HEK293 (cell line): Measurements from ENCODE around the gene ERBB4.

ENCODE experiments used
- CTCF ChIA-PET: fragments of 350-600 bp; formaldehyde crosslinking; extraction: SDS; loops from one replicate; lab custom pipeline; 2021; ENCODE audit warnings: antibody characterized with exemption; lab: Yijun Ruan, JAX
- POLR2A ChIA-PET: fragments of 300-600 bp; formaldehyde crosslinking; extraction: SDS; loops from one replicate; lab custom pipeline; 2020; ENCODE audit warnings: antibody characterized with exemption, inconsistent platforms; lab: Yijun Ruan, JAX
- H3K27ac ChIP-seq: fragments of 200-500 bp; sonication (Bioruptor generic); 2 replicates; pipeline ENCODE4 v1.5.1; 2014; ENCODE audit warnings: low read depth, low read length, control low read depth, inconsistent platforms; ENCODE audit errors: extremely low read depth
- H3K36me3 ChIP-seq, 2 experiments: fragments of 200-500 bp in 1 of 2; sonication (Bioruptor generic) in 1 of 2; 1 replicate in 1 of 2; 2 replicates in 1 of 2; pipeline ENCODE4 v1.5.1; 2014 to 2017; ENCODE audit warnings: inconsistent platforms in 2 of 2, low read length in 2 of 2; ENCODE audit not compliant: control insufficient read depth in 2 of 2, insufficient read depth in 1 of 2
- H3K4me1 ChIP-seq: fragments of 200-500 bp; sonication (Bioruptor generic); 2 replicates; pipeline ENCODE4 v1.5.1; 2014; ENCODE audit warnings: mild to moderate bottlenecking, low read length, inconsistent platforms; ENCODE audit not compliant: control insufficient read depth, insufficient read depth
- H3K4me3 ChIP-seq: 2 replicates; pipeline ENCODE4 v1.5.1; 2011; ENCODE audit warnings: low read depth, mild to moderate bottlenecking, control low read depth, low read length, moderate library complexity
- H3K9me3 ChIP-seq: fragments of 200-500 bp; sonication (Bioruptor generic); 2 replicates; pipeline ENCODE4 v1.5.1; 2014; ENCODE audit warnings: low read depth, low read length, inconsistent platforms; ENCODE audit not compliant: control insufficient read depth, insufficient read depth
- BCL11A ChIP-seq: fragments of 450-650 bp; formaldehyde crosslinking; IDR thresholded peaks from 2 replicates; pipeline ENCODE4 v1.5.1; 2016; ENCODE audit warnings: low read depth, missing biosample characterization, missing genetic modification characterization
- GFI1B ChIP-seq: fragments of 450-650 bp; formaldehyde crosslinking; IDR thresholded peaks from 2 replicates; pipeline ENCODE4 v1.5.1; 2016; ENCODE audit warnings: missing biosample characterization, missing genetic modification characterization
- GLI4 ChIP-seq: fragments of 450-650 bp; formaldehyde crosslinking; IDR thresholded peaks from 2 replicates; pipeline ENCODE4 v1.5.1; 2016; ENCODE audit warnings: missing biosample characterization, missing genetic modification characterization
- KLF8 ChIP-seq: fragments of 450-650 bp; formaldehyde crosslinking; IDR thresholded peaks from 2 replicates; pipeline ENCODE4 v1.5.1; 2016; ENCODE audit warnings: missing biosample characterization, missing genetic modification characterization
- PBX3 ChIP-seq: sonication (generic); formaldehyde crosslinking; IDR thresholded peaks from 2 replicates; pipeline ENCODE4 v1.8.1; 2022; ENCODE audit warnings: mild to moderate bottlenecking, moderate library complexity, missing genetic modification reagents
- PRDM6 ChIP-seq: fragments of 450-650 bp; formaldehyde crosslinking; IDR thresholded peaks from 2 replicates; pipeline ENCODE4 v1.5.1; 2017; ENCODE audit warnings: missing biosample characterization, missing genetic modification characterization
- TCF7L2 ChIP-seq: IDR thresholded peaks from 2 replicates; pipeline ENCODE4 v1.6.1; 2011; ENCODE audit warnings: low read depth, mild to moderate bottlenecking, inconsistent platforms, low read length, moderate library complexity, borderline replicate concordance
- WT1 ChIP-seq: fragments of 450-650 bp; formaldehyde crosslinking; IDR thresholded peaks from 2 replicates; pipeline ENCODE4 v1.5.1; 2016; ENCODE audit warnings: missing biosample characterization, missing genetic modification characterization
- ZBTB20 ChIP-seq: fragments of 450-650 bp; formaldehyde crosslinking; IDR thresholded peaks from 2 replicates; pipeline ENCODE4 v1.5.1; 2016; ENCODE audit warnings: missing biosample characterization, missing genetic modification characterization
- ZBTB8A ChIP-seq: fragments of 450-650 bp; formaldehyde crosslinking; IDR thresholded peaks from 2 replicates; pipeline ENCODE4 v1.5.1; 2016; ENCODE audit warnings: missing biosample characterization, missing genetic modification characterization
- ZEB2 ChIP-seq: fragments of 450-650 bp; formaldehyde crosslinking; IDR thresholded peaks from 2 replicates; pipeline ENCODE4 v1.5.1; 2016; ENCODE audit warnings: missing biosample characterization, missing genetic modification characterization
- ZFP37 ChIP-seq: fragments of 450-650 bp; formaldehyde crosslinking; IDR thresholded peaks from 2 replicates; pipeline ENCODE4 v1.5.1; 2016; ENCODE audit warnings: missing biosample characterization, missing genetic modification characterization
- ZFP41 ChIP-seq: fragments of 450-650 bp; formaldehyde crosslinking; IDR thresholded peaks from 2 replicates; pipeline ENCODE4 v1.5.1; 2016; ENCODE audit warnings: missing biosample characterization, missing genetic modification characterization, borderline replicate concordance
- ZNF10 ChIP-seq: fragments of 450-650 bp; formaldehyde crosslinking; IDR thresholded peaks from 2 replicates; pipeline ENCODE4 v1.5.1; 2017; ENCODE audit warnings: missing biosample characterization, missing genetic modification characterization
- ZNF202 ChIP-seq: fragments of 450-650 bp; formaldehyde crosslinking; IDR thresholded peaks from 2 replicates; pipeline ENCODE4 v1.5.1; 2016; ENCODE audit warnings: missing biosample characterization, missing genetic modification characterization, borderline replicate concordance
- ZNF211 ChIP-seq: fragments of 450-650 bp; formaldehyde crosslinking; IDR thresholded peaks from 2 replicates; pipeline ENCODE4 v1.5.1; 2016; ENCODE audit warnings: low read depth, missing biosample characterization, missing genetic modification characterization
- ZNF23 ChIP-seq: fragments of 450-650 bp; formaldehyde crosslinking; IDR thresholded peaks from 2 replicates; pipeline ENCODE4 v1.5.1; 2016; ENCODE audit warnings: missing biosample characterization, missing genetic modification characterization, borderline replicate concordance
- ZNF26 ChIP-seq: fragments of 450-650 bp; formaldehyde crosslinking; IDR thresholded peaks from 2 replicates; pipeline ENCODE4 v1.5.1; 2016; ENCODE audit warnings: missing biosample characterization, missing genetic modification characterization
- ZNF280D ChIP-seq: fragments of 450-650 bp; formaldehyde crosslinking; IDR thresholded peaks from 2 replicates; pipeline ENCODE4 v1.5.1; 2016; ENCODE audit warnings: missing biosample characterization, missing genetic modification characterization
- ZNF394 ChIP-seq: fragments of 450-650 bp; formaldehyde crosslinking; IDR thresholded peaks from 2 replicates; pipeline ENCODE4 v1.5.1; 2016; ENCODE audit warnings: missing biosample characterization, missing genetic modification characterization, mild to moderate bottlenecking, moderate library complexity, borderline replicate concordance
- ZNF416 ChIP-seq: fragments of 450-650 bp; formaldehyde crosslinking; IDR thresholded peaks from 2 replicates; pipeline ENCODE4 v1.5.1; 2016; ENCODE audit warnings: missing biosample characterization, missing genetic modification characterization
- ZNF48 ChIP-seq: fragments of 450-650 bp; formaldehyde crosslinking; IDR thresholded peaks from 2 replicates; pipeline ENCODE4 v1.5.1; 2016; ENCODE audit warnings: missing biosample characterization, missing genetic modification characterization
- ZNF560 ChIP-seq: fragments of 450-650 bp; formaldehyde crosslinking; IDR thresholded peaks from 2 replicates; pipeline ENCODE4 v1.5.1; 2017; ENCODE audit warnings: missing biosample characterization, missing genetic modification characterization, borderline replicate concordance
- ZNF629 ChIP-seq: fragments of 450-650 bp; formaldehyde crosslinking; IDR thresholded peaks from 2 replicates; pipeline ENCODE4 v1.5.1; 2017; ENCODE audit warnings: missing biosample characterization, missing genetic modification characterization
- ZNF747 ChIP-seq: fragments of 450-650 bp; formaldehyde crosslinking; IDR thresholded peaks from 2 replicates; pipeline ENCODE4 v1.5.1; 2016; ENCODE audit warnings: missing biosample characterization, missing genetic modification characterization
- ZNF768 ChIP-seq: fragments of 450-650 bp; formaldehyde crosslinking; IDR thresholded peaks from 2 replicates; pipeline ENCODE4 v1.5.1; 2018; ENCODE audit warnings: missing biosample characterization, mild to moderate bottlenecking, missing genetic modification characterization
- ZSCAN16 ChIP-seq: fragments of 450-650 bp; formaldehyde crosslinking; IDR thresholded peaks from 2 replicates; pipeline ENCODE4 v1.5.1; 2016; ENCODE audit warnings: missing biosample characterization, missing genetic modification characterization
- ZSCAN23 ChIP-seq: fragments of 450-650 bp; formaldehyde crosslinking; IDR thresholded peaks from 2 replicates; pipeline ENCODE4 v1.5.1; 2016; ENCODE audit warnings: missing biosample characterization, missing genetic modification characterization

Gene ERBB4

DNA sequence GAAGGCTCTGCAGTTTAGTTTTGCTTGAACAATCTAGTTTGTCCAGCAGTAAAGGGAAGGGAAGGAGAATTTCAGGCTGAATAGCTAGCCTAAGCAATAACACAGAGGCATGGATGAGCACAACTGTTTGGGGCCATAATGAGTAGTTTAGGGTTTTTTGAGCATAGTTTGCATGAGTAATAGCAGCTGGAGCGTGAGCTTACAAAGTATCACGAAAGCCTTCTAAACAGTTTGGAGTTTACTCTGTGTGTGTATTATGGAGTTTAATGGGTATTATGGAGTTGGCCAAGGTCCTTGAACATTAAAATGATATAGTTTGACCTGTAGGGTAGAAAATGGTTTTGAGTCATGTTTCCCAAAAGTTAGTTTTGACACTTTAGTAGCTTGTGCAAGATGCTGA is 782.3 kb downstream of the ERBB4 start (continued):
- no peak for TF ChIP-seq ZNF280D (tag by site-specific recombination)
- TF ChIP-seq ZNF202 = no peak
- no peak for TF ChIP-seq PRDM6 (tag by site-specific recombination)
- no peak for TF ChIP-seq PBX3
- TF ChIP-seq ZNF629 (tag by site-specific recombination) = no peak
- TF ChIP-seq ZNF416 (tag by site-specific recombination) = no peak
- TF ChIP-seq ZSCAN23 = no peak

GRCh38 chr2:211755187-211755586 is 783.4 kb downstream of the ERBB4 start:
- ChIA-PET POLR2A (no interaction called here), CTCF (interaction anchor here (0.9 kb wide), 1 partner anchor 11 kb away, joined by 4 read pairs; no protein-coding TSS in a partner anchor)
- Histone ChIP-seq H3K4me1 (peaks cover 3% of the 10 kb centered on the region; the same call in 1 of the 2 replicates), H3K27ac (no peak overlapping the region), H3K4me3 (no peak overlapping the region), H3K9me3 (no peaks in the 10 kb centered on the region), H3K36me3 (no peaks in the 10 kb centered on the region)
- TF ChIP-seq KLF8 (tag by site-specific recombination) (no peak), ZNF768 (tag by site-specific recombination) (no peak), ZBTB20 (no peak), ZNF48 (no peak), GLI4 (tag by site-specific recombination) (no peak)

DNA sequence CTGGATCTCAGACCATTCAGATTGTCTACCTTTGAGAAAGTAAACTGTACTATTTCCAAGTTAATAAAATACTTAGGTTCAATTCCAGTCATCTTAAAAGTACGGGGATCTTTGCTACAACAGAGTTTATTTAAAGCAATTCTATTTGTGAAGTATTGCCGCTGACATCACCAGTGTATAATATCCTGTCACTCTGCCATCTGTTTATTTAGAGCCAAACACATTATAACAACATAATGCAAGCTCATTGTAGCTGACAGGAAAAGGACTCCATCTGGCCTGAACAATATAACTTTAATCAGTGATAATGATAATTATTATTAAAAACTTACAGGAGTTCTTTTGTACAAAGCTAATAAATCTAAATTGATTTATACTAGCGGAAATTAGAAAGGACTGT is 786.8 kb downstream of the ERBB4 start:
- Histone ChIP-seq H3K36me3 (no peaks in the 10 kb centered on the region), H3K4me3 (no peak overlapping the region), H3K4me1 (peaks cover 3% of the 10 kb centered on the region; the same call in 1 of the 2 replicates), H3K27ac (no peak overlapping the region), H3K9me3 (no peaks in the 10 kb centered on the region)
- ChIA-PET POLR2A (no interaction called here), CTCF (interaction anchor here (2.0 kb wide), 1 partner anchor 8 kb away, joined by 4 read pairs; no protein-coding TSS in a partner anchor)
- TF ChIP-seq BCL11A = no peak
- no peak for TF ChIP-seq TCF7L2
- TF ChIP-seq ZNF211 (tag by site-specific recombination) = no peak
- no peak for TF ChIP-seq ZNF394 (tag by site-specific recombination)
- no peak for TF ChIP-seq ZNF747
- no peak for TF ChIP-seq ZSCAN16
- no peak for TF ChIP-seq ZNF10 (tag by site-specific recombination)
- no peak for TF ChIP-seq ZFP41
- TF ChIP-seq ZFP37 (tag by site-specific recombination) = no peak
- no peak for TF ChIP-seq WT1
- TF ChIP-seq ZNF23 (tag by site-specific recombination) = no peak
- no peak for TF ChIP-seq ZNF26 (tag by site-specific recombination)
- TF ChIP-seq ZBTB8A (tag by site-specific recombination) = no peak
- TF ChIP-seq ZNF560 (tag by site-specific recombination) = no peak
- no peak for TF ChIP-seq ZEB2 (tag by site-specific recombination)
- TF ChIP-seq GFI1B (tag by site-specific recombination) = no peak
